H9 (cell line): Measurements from ENCODE around the gene CFAP97D1. TPM values are rescaled to one million over a fixed set of nuclear protein-coding genes. Genes with fewer than 3 reads are reported as not detected.

Source experiments
- DNase-seq: peaks from one replicate; pipeline ENCODE4 v3.0.0-alpha.2; 2017
- H2AFZ ChIP-seq: one replicate; pipeline ENCODE4 v1.6.1; 2013; ENCODE audit warnings: mild to moderate bottlenecking, low read length, control low read depth, moderate library complexity
- H2AK5ac ChIP-seq: 2 replicates; pipeline ENCODE4 v1.6.1; 2013; ENCODE audit warnings: low read length, control low read depth, mixed read lengths; ENCODE audit not compliant: insufficient read length
- H2BK120ac ChIP-seq: one replicate; pipeline ENCODE4 v1.6.1; 2013; ENCODE audit warnings: low read depth, mild to moderate bottlenecking, low read length, control low read depth, inconsistent platforms; ENCODE audit not compliant: poor library complexity, severe bottlenecking
- H2BK12ac ChIP-seq: 2 replicates; pipeline ENCODE4 v1.6.1; 2013; ENCODE audit warnings: low read length, control low read depth, mixed read lengths, low read depth; ENCODE audit not compliant: insufficient read length
- H2BK15ac ChIP-seq: 2 replicates; pipeline ENCODE4 v1.6.1; 2013; ENCODE audit warnings: low read depth, low read length, control low read depth
- H2BK20ac ChIP-seq: one replicate; pipeline ENCODE4 v1.6.1; 2013; ENCODE audit warnings: low read depth, mild to moderate bottlenecking, low read length, control low read depth, inconsistent platforms; ENCODE audit not compliant: poor library complexity, severe bottlenecking
- H2BK5ac ChIP-seq: 2 replicates; pipeline ENCODE4 v1.6.1; 2013; ENCODE audit warnings: low read length, control low read depth, mixed read lengths; ENCODE audit not compliant: insufficient read length
- H3K14ac ChIP-seq: 2 replicates; pipeline ENCODE4 v1.6.1; 2013; ENCODE audit warnings: low read length, control low read depth; ENCODE audit not compliant: insufficient read depth
- H3K18ac ChIP-seq: 2 replicates; pipeline ENCODE4 v1.6.1; 2013; ENCODE audit warnings: low read depth, mild to moderate bottlenecking, mixed read lengths, low read length, control low read depth; ENCODE audit not compliant: insufficient read length
- H3K23ac ChIP-seq: 2 replicates; pipeline ENCODE4 v1.6.1; 2013; ENCODE audit warnings: low read length, control low read depth, mixed read lengths, low read depth; ENCODE audit not compliant: insufficient read length
- H3K23me2 ChIP-seq: 2 replicates; pipeline ENCODE4 v1.6.1; 2013; ENCODE audit warnings: low read depth, mild to moderate bottlenecking, mixed read lengths, low read length, control low read depth; ENCODE audit not compliant: insufficient read length, poor library complexity, severe bottlenecking
- H3K27ac ChIP-seq: 2 replicates; pipeline ENCODE4 v1.5.1; 2013; ENCODE audit warnings: low read length, control low read depth, mixed read lengths, low read depth; ENCODE audit not compliant: insufficient read length
- H3K27me3 ChIP-seq: 2 replicates; pipeline ENCODE4 v1.6.1; 2013; ENCODE audit warnings: low read length, control low read depth, inconsistent platforms; ENCODE audit not compliant: insufficient read depth
- H3K4ac ChIP-seq: 2 replicates; pipeline ENCODE4 v1.6.1; 2013; ENCODE audit warnings: low read depth, mild to moderate bottlenecking, control low read depth, inconsistent platforms, low read length, moderate library complexity
- H3K4me1 ChIP-seq: 2 replicates; pipeline ENCODE4 v1.6.1; 2013; ENCODE audit warnings: low read length, control low read depth, inconsistent platforms; ENCODE audit not compliant: insufficient read depth
- H3K4me2 ChIP-seq: 2 replicates; pipeline ENCODE4 v1.6.1; 2013; ENCODE audit warnings: low read length, control low read depth, mixed read lengths; ENCODE audit not compliant: insufficient read length, insufficient read depth
- H3K56ac ChIP-seq: 2 replicates; pipeline ENCODE4 v1.6.1; 2013; ENCODE audit warnings: low read depth, mild to moderate bottlenecking, mixed read lengths, low read length, control low read depth; ENCODE audit not compliant: insufficient read length
- H3K79me1 ChIP-seq: 2 replicates; pipeline ENCODE4 v1.6.1; 2013; ENCODE audit warnings: low read depth, mild to moderate bottlenecking, moderate library complexity, low read length, control low read depth, inconsistent platforms; ENCODE audit not compliant: insufficient read depth, poor library complexity, severe bottlenecking
- H3K79me2 ChIP-seq: 2 replicates; pipeline ENCODE4 v1.6.1; 2013; ENCODE audit warnings: low read length, control low read depth, inconsistent platforms; ENCODE audit not compliant: insufficient read depth
- H3K9ac ChIP-seq: 2 replicates; pipeline ENCODE4 v1.6.1; 2013; ENCODE audit warnings: low read length, control low read depth, mixed read lengths; ENCODE audit not compliant: insufficient read length; ENCODE audit errors: extremely low read depth
- H3K9me3 ChIP-seq: one replicate; pipeline ENCODE4 v1.6.1; 2013; ENCODE audit warnings: low read depth, low read length, inconsistent platforms; ENCODE audit not compliant: control insufficient read depth
- H3T11ph ChIP-seq: one replicate; pipeline ENCODE4 v1.6.1; 2013; ENCODE audit warnings: mild to moderate bottlenecking, low read length, control low read depth, inconsistent platforms
- H4K20me1 ChIP-seq: one replicate; pipeline ENCODE4 v1.6.1; 2013; ENCODE audit not compliant: control insufficient read depth, insufficient read length, insufficient read depth
- H4K5ac ChIP-seq: 2 replicates; pipeline ENCODE4 v1.6.1; 2013; ENCODE audit warnings: low read depth, mild to moderate bottlenecking, mixed read lengths, low read length, control low read depth; ENCODE audit not compliant: insufficient read length
- H4K8ac ChIP-seq: replicated peaks from 2 replicates; pipeline ENCODE4 v1.6.1; 2013; ENCODE audit warnings: low read length, control low read depth, mixed read lengths, low read depth; ENCODE audit not compliant: insufficient read length
- H4K91ac ChIP-seq: 2 replicates; pipeline ENCODE4 v1.6.1; 2013; ENCODE audit warnings: low read depth, mild to moderate bottlenecking, moderate library complexity, mixed read lengths, low read length, control low read depth; ENCODE audit not compliant: insufficient read length
- H3K27ac Mint-ChIP-seq, 3 experiments: 2 replicates in 2 of 3; 3 replicates in 1 of 3; pipeline ENCODE4 v1.8.0; 2020 to 2021; ENCODE audit warnings: mixed read lengths in 3 of 3, mild to moderate bottlenecking in 1 of 3, moderate library complexity in 1 of 3
- H3K27me3 Mint-ChIP-seq: 2 replicates; pipeline ENCODE4 v1.8.0; 2021; ENCODE audit warnings: low read depth, mild to moderate bottlenecking, moderate library complexity, mixed read lengths
- H3K36me3 Mint-ChIP-seq, 3 experiments: 2 replicates in 2 of 3; 3 replicates in 1 of 3; pipeline ENCODE4 v1.8.0; 2020 to 2021; ENCODE audit warnings: low read depth in 3 of 3, mixed read lengths in 3 of 3; ENCODE audit not compliant: insufficient read depth in 1 of 3
- H3K4me1 Mint-ChIP-seq, 2 experiments: 2 replicates each; pipeline ENCODE4 v1.8.0; 2020; ENCODE audit warnings: mixed read lengths in 2 of 2
- H3K4me3 Mint-ChIP-seq, 2 experiments: 2 replicates in 1 of 2; 3 replicates in 1 of 2; pipeline ENCODE4 v1.8.0; 2020 to 2021; ENCODE audit warnings: mild to moderate bottlenecking in 2 of 2, mixed read lengths in 2 of 2, moderate library complexity in 1 of 2
- H3K9me3 Mint-ChIP-seq, 2 experiments: 2 replicates in 1 of 2; 3 replicates in 1 of 2; pipeline ENCODE4 v1.8.0; 2020; ENCODE audit warnings: mild to moderate bottlenecking in 2 of 2, mixed read lengths in 2 of 2, moderate library complexity in 1 of 2
- CTCF ChIP-seq: fragments of 200-600 bp; sonication (generic); conservative IDR thresholded peaks from 3 replicates; pipeline ENCODE4 v1.8.0; 2021; ENCODE audit warnings: antibody characterized with exemption, mild to moderate bottlenecking
- WGBS: extraction: QIAGEN DNeasy Blood & Tissue Kit; methylation state at CpG from one replicate; pipeline ENCODE4 v1.1.7; 2013; ENCODE audit warnings: missing lambda C conversion rate, low lambda C conversion rate, mixed read lengths; ENCODE audit not compliant: insufficient read length; ENCODE audit errors: extremely low coverage; 5-methylcytosine and 5-hydroxymethylcytosine counted together
- total RNA-seq: library from RNA; stranded (reverse); gene quantifications from 2 replicates; pipeline ENCODE4 v1.2.1, GENCODE V29; 2021

The CFAP97D1 gene
- total RNA-seq, 1 experiment from 2014 or later = not detected

- no peak overlapping the region for H2BK120ac ChIP-seq
- H2AK5ac ChIP-seq = no peak overlapping the region
- no peak overlapping the region for H3K14ac ChIP-seq
- Mint-ChIP-seq H3K36me3 (no peaks in the 10 kb centered on the region; a peak in 1 of 7 replicates), H3K27ac (no peak overlapping the region), H3K4me1 (peaks cover 9 to 10% of the 10 kb centered on the region in 2 experiments), H3K4me3 (no peak overlapping the region), H3K27me3 (peaks cover 27% of the 10 kb centered on the region), H3K9me3 (peaks cover 3 to 8% of the 10 kb centered on the region in 2 experiments; a peak in 3 of 5 replicates)
- H2AFZ ChIP-seq = no peak overlapping the region
- no peak overlapping the region for H3K56ac ChIP-seq
- H2BK12ac ChIP-seq = no peak overlapping the region
- no peak overlapping the region for H2BK15ac ChIP-seq
- H3K23ac ChIP-seq = no peak overlapping the region
- H4K20me1 ChIP-seq = no peaks in the 10 kb centered on the region
- no peaks in the 10 kb centered on the region for H3K9me3 ChIP-seq
- peaks cover 2% of the 10 kb centered on the region; the same call in 1 of the 2 replicates for H3K4me1 ChIP-seq
- no peaks in the 10 kb centered on the region for H3K79me2 ChIP-seq
- H4K8ac ChIP-seq = no peak overlapping the region
- H3K79me1 ChIP-seq = no peaks in the 10 kb centered on the region
- H3K23me2 ChIP-seq = no peaks in the 10 kb centered on the region
- H3K18ac ChIP-seq = no peak overlapping the region
- TF ChIP-seq CTCF = peak; percentile 56
- H4K5ac ChIP-seq = no peak overlapping the region
- no peak overlapping the region for H2BK5ac ChIP-seq
- DNase-seq = peak; percentile 65
- no peak overlapping the region for H2BK20ac ChIP-seq
- H3K4ac ChIP-seq = no peak overlapping the region
- H3T11ph ChIP-seq = no peak overlapping the region
- no peak overlapping the region for H3K9ac ChIP-seq
- H3K4me2 ChIP-seq = no peak overlapping the region
- H3K27me3 ChIP-seq = no peaks in the 10 kb centered on the region
- no peak overlapping the region for H3K27ac ChIP-seq
- no peak overlapping the region for H4K91ac ChIP-seq
- no CpG with 5 or more reads among the region's 14 CpGs for WGBS
Measured at GRCh38 chr17:43790311-43790940, 10.2 kb downstream of the CFAP97D1 start.
